NCI-H2171 treated with DMSO at 0.1 percent for 48 hours (cell line): ENCODE results near the gene CT45A9.
"Not testable (repeated sequence)": the region's sequence is repeated elsewhere in the genome, so short reads cannot be mapped to it uniquely, and the experiment has no call there.

ENCODE experiments used
- DNase-seq: peaks from one replicate; lab custom pipeline; 2025; lab: John Stamatoyannopoulos, UW

The CT45A9 gene

GRCh38 chrX:135871712-135872111 is at the start of gene CT45A9:
TSS of gene CT45A9 (minus strand) at chrX:135871812. CDS start at chrX:135868061, 3,751 bp downstream.
- not testable (repeated sequence) for DNase-seq

GRCh38 chrX:135920516-135920915 is 48.9 kb upstream of the CT45A9 start:
- not testable (repeated sequence) for DNase-seq

GRCh38 chrX:135914404-135914803 is 42.8 kb upstream of the CT45A9 start:
- DNase-seq: no peak

GRCh38 chrX:135910251-135910650 is 38.6 kb upstream of the CT45A9 start:
- DNase-seq: no peak

- no peak for DNase-seq
These were observed 21.7 kb upstream of the CT45A9 start, which contains the start of the genes CT45A10 and SAGE1 for GRCh38 chrX:135893294-135893817. TSS of gene CT45A10 (minus strand) at chrX:135893444. CDS start at chrX:135885344, 8,100 bp downstream. TSS of gene SAGE1 (plus strand) at chrX:135893716. CDS start at chrX:135896243, 2,527 bp downstream.

- DNase-seq: no peak
These were observed 21.2 kb upstream of the CT45A9 start for GRCh38 chrX:135892781-135893180.

GRCh38 chrX:135890087-135890585 is 18.5 kb upstream of the CT45A9 start:
- no peak for DNase-seq

- not testable (repeated sequence) for DNase-seq
These were observed 17.4 kb upstream of the CT45A9 start for GRCh38 chrX:135888976-135889375.

GRCh38 chrX:135888230-135888629 is 16.6 kb upstream of the CT45A9 start:
- not testable (repeated sequence) for DNase-seq

- DNase-seq: not testable (repeated sequence)
These were observed 11.1 kb upstream of the CT45A9 start for GRCh38 chrX:135882741-135883140.

GRCh38 chrX:135854438-135854837 is 17.2 kb downstream of the CT45A9 start, which contains the start of gene CT45A8:
TSS of gene CT45A8 (minus strand) at chrX:135854538. CDS start at chrX:135850783, 3,755 bp downstream.
- not testable (repeated sequence) for DNase-seq

- DNase-seq: not testable (repeated sequence)
These were observed 34.4 kb downstream of the CT45A9 start, which contains the start of gene CT45A7 for GRCh38 chrX:135837180-135837579. TSS of gene CT45A7 (minus strand) at chrX:135837280. CDS start at chrX:135833533, 3,747 bp downstream.

GRCh38 chrX:135819912-135820311 is 51.7 kb downstream of the CT45A9 start, which contains the start of gene CT45A2:
TSS of gene CT45A2 (minus strand) at chrX:135820012. CDS start at chrX:135816265, 3,747 bp downstream.
- not testable (repeated sequence) for DNase-seq
